Measurements from ENCODE around the gene ABHD17B.

Gene ABHD17B

GRCh38 chr9:71886541-71886940, 24.5 kb downstream of the ABHD17B start:
- no peak overlapping the region for H3K4me3 ChIP-seq (ENCODE audit: low read length)
- no peak for DNase-seq (ENCODE audit: low read depth, low spot score)

GRCh38 chr9:71886015-71886414, 25.0 kb downstream of the ABHD17B start:
- no peak for DNase-seq (ENCODE audit: low read depth, low spot score)
- H3K4me3 ChIP-seq (ENCODE audit: low read length) = no peak overlapping the region

- DNase-seq (ENCODE audit: low read depth, low spot score) = no peak
Measured at GRCh38 chr9:71885467-71885866, 25.5 kb downstream of the ABHD17B start.

GRCh38 chr9:71884005-71884404, 27.0 kb downstream of the ABHD17B start:
- no peak overlapping the region for H3K4me3 ChIP-seq (ENCODE audit: low read length)
- no peak for DNase-seq (ENCODE audit: low read depth, low spot score)

More at GRCh38 chr9:71885467-71885866, 25.5 kb downstream of the ABHD17B start:
- H3K4me3 ChIP-seq (ENCODE audit: low read length) = no peak overlapping the region

GRCh38 chr9:71879644-71880174, 31.3 kb downstream of the ABHD17B start:
- DNase-seq (ENCODE audit: low read depth, low spot score) = no peak
- H3K4me3 ChIP-seq (ENCODE audit: low read length) = no peak overlapping the region

- H3K4me3 ChIP-seq (ENCODE audit: low read length) = no peak overlapping the region
- no peak for DNase-seq (ENCODE audit: low read depth, low spot score)
Measured at GRCh38 chr9:71878327-71879274, 32.4 kb downstream of the ABHD17B start.

- H3K4me3 ChIP-seq (ENCODE audit: low read length) = no peak overlapping the region
- DNase-seq (ENCODE audit: low read depth, low spot score) = no peak
Measured at GRCh38 chr9:71876829-71877228, 34.2 kb downstream of the ABHD17B start.

- no peak overlapping the region for H3K4me3 ChIP-seq (ENCODE audit: low read length)
- no peak for DNase-seq (ENCODE audit: low read depth, low spot score)
Measured at GRCh38 chr9:71876106-71876505, 34.9 kb downstream of the ABHD17B start.

GRCh38 chr9:71875345-71875744, 35.6 kb downstream of the ABHD17B start:
- H3K4me3 ChIP-seq (ENCODE audit: low read length) = no peak overlapping the region
- no peak for DNase-seq (ENCODE audit: low read depth, low spot score)

- no peak overlapping the region for H3K4me3 ChIP-seq (ENCODE audit: low read length)
- DNase-seq (ENCODE audit: low read depth, low spot score) = no peak
Measured at GRCh38 chr9:71863631-71864030, 47.4 kb downstream of the ABHD17B start.

GRCh38 chr9:71861618-71862017, 49.4 kb downstream of the ABHD17B start:
- no peak for DNase-seq (ENCODE audit: low read depth, low spot score)

GRCh38 chr9:71859939-71860338, 51.1 kb downstream of the ABHD17B start:
- H3K4me3 ChIP-seq (ENCODE audit: low read length) = no peak overlapping the region
- no peak for DNase-seq (ENCODE audit: low read depth, low spot score)

More at GRCh38 chr9:71861618-71862017, 49.4 kb downstream of the ABHD17B start:
- H3K4me3 ChIP-seq (ENCODE audit: low read length) = no peak overlapping the region

GRCh38 chr9:71858812-71859211, 52.2 kb downstream of the ABHD17B start:
- no peak for DNase-seq (ENCODE audit: low read depth, low spot score)
- no peak overlapping the region for H3K4me3 ChIP-seq (ENCODE audit: low read length)

- no peak overlapping the region for H3K4me3 ChIP-seq (ENCODE audit: low read length)
- no peak for DNase-seq (ENCODE audit: low read depth, low spot score)
Measured at GRCh38 chr9:71858102-71858798, 52.7 kb downstream of the ABHD17B start.

GRCh38 chr9:71857159-71857558, 53.8 kb downstream of the ABHD17B start:
- H3K4me3 ChIP-seq (ENCODE audit: low read length) = no peak overlapping the region

GRCh38 chr9:71854811-71855210, 56.2 kb downstream of the ABHD17B start:
- no peak overlapping the region for H3K4me3 ChIP-seq (ENCODE audit: low read length)
- DNase-seq (ENCODE audit: low read depth, low spot score) = no peak

More at GRCh38 chr9:71857159-71857558, 53.8 kb downstream of the ABHD17B start:
- no peak for DNase-seq (ENCODE audit: low read depth, low spot score)

GRCh38 chr9:71853084-71853483, 57.9 kb downstream of the ABHD17B start:
- DNase-seq (ENCODE audit: low read depth, low spot score) = no peak

GRCh38 chr9:71850996-71851395, 60.0 kb downstream of the ABHD17B start:
- H3K4me3 ChIP-seq (ENCODE audit: low read length) = no peak overlapping the region
- no peak for DNase-seq (ENCODE audit: low read depth, low spot score)

More at GRCh38 chr9:71853084-71853483, 57.9 kb downstream of the ABHD17B start:
- no peak overlapping the region for H3K4me3 ChIP-seq (ENCODE audit: low read length)

- no peak for DNase-seq (ENCODE audit: low read depth, low spot score)
- no peak overlapping the region for H3K4me3 ChIP-seq (ENCODE audit: low read length)
Measured at GRCh38 chr9:71847892-71848291, 63.1 kb downstream of the ABHD17B start.

GRCh38 chr9:71844808-71845207, 66.2 kb downstream of the ABHD17B start:
- no peak for DNase-seq (ENCODE audit: low read depth, low spot score)
- H3K4me3 ChIP-seq (ENCODE audit: low read length) = no peak overlapping the region

Data from Jurkat, Clone E6-1 (cell line).